GM18867 (cell line): ENCODE data around the gene ASB6.
A peak's percentile ranks its signal among the peaks of the same experiment; 100 is the strongest.
"Not testable (repeated sequence)": the region's sequence is repeated elsewhere in the genome, so short reads cannot be mapped to it uniquely, and the experiment has no call there.

Experiments used
- ATAC-seq: cut with Tn5 transposase; IDR thresholded peaks from one replicate; pipeline ENCODE4 v1.9.1; 2021; ENCODE audit warnings: mild to moderate bottlenecking, moderate library complexity; ENCODE audit not compliant: unreplicated experiment

Gene ASB6

GRCh38 chr9:129644902-129645301 is 3.0 kb upstream of the ASB6 start:
- ATAC-seq, result no peak

GRCh38 chr9:129644365-129644764 is 2.4 kb upstream of the ASB6 start:
- no peak for ATAC-seq

DNA sequence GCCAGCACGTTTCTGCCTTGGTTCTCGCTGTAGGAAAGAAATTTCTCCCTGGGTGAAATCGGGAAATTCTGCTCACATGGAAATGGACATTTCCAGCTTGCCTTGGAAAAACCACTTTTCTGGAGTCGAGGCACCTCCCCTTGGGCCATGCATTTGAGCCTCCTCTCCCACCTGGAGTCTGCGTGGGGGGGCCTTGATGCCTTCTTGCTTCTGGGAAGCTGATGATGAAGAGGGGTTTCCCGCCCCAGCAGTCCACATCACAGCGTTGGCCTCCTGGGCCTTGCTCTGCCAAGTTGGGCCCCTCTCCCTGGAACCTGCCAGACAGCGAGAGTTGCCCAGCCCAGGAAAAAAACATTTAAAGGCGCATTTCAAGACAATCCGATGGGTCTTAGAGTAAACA is 1.8 kb upstream of the ASB6 start:
- no peak for ATAC-seq

GRCh38 chr9:129640871-129641749 is 841 bp downstream of the ASB6 start:
- ATAC-seq, result peak; percentile 13

DNA sequence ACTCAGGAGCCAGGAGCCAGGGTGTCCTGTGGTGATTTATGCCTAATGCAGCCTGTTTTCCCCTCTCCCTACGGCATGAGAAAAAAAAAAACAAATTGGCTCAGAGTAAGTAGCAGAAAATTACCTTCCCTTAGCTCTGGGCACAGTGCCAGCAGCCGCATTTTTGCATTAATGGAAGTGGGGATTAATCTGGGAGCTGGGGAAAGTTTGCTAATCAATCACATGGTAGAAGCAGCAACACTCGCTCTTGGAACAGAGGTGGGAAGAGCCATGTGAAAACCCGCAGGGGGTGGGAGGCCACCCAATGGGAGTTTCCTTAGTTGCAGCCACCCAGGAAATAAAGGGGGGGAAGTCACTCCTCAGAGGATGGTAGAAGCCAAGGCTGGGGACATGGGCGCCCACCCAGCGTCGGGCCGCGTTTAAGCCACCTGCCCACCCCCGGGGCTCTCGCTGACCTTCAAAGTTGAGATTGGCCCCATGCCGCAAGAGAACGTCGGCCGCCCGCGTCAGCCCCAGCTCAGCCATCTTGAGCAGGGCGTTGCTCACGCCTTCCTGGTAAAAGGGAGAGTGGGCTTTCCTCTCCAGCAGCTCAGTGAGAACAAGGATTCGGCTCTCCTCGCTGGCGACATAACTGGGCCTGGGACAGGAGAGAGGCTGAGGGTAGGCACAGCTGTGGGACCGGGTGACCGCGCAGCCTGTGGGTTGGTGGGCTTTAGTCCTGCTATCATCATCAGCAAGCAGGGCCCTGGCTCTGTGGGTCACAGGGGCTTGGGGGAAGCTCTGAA is 1.7 kb downstream of the ASB6 start:
- no peak for ATAC-seq

- no peak for ATAC-seq
These were observed 2.2 kb downstream of the ASB6 start for GRCh38 chr9:129639756-129640085.

GRCh38 chr9:129639034-129639630 is 2.8 kb downstream of the ASB6 start:
- no peak for ATAC-seq

DNA sequence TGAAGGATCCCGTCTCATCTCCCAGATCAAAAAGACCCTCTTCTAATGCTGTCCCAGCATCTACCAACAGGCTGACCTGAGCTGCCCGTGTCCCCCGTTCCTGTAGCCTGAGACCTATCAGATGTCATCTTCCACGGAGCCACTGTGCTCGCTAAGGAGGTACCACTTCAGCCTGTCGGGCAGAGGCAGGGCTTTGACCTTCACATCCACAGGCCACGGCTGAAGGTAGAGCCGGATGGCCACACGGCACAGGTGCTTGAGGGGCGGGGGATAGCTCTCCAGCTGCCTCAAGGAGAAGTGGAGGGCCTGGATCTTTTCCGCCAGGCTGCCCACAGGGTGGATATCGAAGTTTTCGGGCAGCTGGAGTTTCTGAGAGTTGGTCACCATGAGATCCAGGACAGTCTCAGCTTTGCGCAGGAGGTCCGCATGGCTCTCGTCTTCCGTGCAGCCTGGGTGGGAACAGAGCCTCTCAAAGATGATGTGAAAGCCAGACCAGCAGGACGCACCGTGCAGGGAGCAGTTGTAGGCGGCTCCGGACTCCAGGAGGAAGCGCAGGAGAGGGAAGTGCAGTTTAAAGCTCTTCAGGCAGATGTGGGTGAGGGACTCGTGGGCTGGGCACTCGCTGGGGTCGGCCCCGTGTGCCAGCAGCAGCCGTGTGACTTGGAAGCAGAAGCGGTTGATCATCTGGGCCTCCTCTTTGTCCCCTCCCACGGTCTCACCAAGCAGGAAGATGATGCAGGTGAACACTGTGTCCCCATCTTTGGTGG is 4.1 kb downstream of the ASB6 start:
- no peak for ATAC-seq

- no peak for ATAC-seq
These were observed 4.8 kb downstream of the ASB6 start for GRCh38 chr9:129637102-129637501.

DNA sequence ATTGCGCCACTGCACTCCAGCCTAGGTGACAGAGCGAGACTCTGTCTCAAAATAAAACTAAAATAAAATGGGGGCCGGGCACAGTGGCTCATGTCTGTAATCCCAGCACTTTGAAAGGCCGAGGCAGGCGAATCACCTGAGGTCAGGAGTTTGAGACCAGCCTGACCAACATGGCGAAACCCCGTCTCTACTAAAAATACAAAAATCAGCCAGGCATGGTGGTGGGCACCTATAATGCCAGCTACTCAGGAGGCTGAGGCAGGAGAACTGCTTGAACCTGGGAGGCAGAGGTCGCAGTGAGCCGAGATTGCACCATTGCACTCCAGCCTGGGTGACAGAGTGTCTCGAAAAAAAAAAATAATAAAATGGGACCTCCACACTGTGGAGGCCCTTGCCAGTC is 5.6 kb downstream of the ASB6 start:
- ATAC-seq, result not testable (repeated sequence)

DNA sequence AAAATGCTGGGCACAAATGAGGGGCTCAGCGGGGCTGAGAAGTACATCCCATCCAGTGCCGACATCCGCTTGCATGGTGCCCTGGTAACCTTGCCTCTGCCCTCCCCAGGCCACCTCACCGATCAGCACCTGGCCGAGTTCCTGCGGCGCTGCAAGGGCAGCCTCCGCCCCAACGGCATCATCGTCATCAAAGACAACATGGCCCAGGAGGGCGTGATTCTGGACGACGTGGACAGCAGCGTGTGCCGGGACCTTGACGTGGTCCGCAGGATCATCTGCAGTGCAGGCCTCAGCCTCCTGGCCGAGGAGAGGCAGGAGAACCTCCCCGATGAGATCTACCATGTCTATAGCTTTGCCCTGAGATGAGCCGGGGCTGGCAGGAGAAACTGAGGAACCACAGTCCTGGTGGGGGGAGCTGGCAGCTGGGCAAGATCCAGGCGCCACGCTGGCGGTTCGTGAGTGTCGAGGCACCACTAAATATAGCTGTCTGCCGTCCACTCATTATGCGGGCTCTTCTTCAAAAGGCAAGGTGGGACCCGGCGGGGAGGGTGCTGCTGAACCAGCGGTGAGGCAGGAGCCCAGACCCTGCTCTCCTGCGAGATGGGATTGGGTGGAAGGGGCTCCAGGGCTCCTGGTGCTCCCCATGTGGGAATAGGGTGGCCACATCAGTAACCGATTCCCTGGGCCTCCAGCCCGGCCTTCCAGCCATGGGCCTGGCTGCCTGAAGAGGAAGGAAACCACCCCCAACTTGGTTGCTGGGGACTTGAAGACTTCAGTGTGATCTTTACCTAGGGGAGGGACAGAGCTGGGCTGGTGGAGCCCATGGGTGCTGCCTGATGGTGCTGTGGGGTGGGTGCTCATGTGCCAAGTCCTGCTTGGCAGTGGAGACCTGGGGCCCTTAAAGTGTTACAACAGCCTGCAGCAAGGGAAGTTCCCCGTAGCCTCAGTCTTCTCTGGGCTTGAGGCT is 6.6 kb downstream of the ASB6 start:
- ATAC-seq, result no peak

DNA sequence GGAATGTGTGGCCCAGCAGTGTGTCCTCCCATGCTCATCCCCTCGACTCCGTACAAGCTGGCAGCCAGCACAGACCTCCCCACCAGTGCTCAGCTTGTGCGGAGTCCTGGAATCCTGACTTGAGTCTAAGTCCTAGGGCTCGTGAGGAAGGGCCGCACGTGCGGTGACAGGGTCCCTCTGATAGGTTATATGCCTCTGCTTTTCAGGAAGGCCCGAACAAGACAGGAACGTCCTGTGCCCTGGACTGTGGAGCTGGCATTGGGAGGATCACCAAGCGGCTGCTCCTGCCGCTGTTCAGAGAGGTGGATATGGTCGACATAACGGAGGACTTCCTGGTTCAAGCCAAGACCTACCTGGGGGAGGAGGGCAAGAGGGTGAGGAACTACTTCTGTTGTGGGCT is 8.1 kb downstream of the ASB6 start:
- ATAC-seq, result no peak

GRCh38 chr9:129633207-129633606 is 8.7 kb downstream of the ASB6 start:
- ATAC-seq, result no peak

DNA sequence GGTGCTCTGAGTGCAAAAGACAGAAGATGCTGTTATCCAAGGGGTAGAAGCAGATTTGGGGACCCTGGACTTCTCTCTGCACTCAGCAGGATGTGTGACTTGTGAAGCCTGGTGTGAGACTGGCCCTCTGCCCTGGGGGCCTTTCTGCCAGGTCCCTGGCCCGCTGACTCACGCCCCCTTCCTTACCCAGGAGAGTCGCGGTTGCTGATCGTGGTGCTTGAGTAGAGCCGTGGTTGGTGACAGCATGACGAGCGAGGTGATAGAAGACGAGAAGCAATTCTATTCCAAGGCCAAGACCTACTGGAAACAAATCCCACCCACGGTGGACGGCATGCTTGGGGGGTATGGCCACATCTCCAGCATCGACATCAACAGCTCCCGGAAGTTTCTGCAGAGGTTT is 9.5 kb downstream of the ASB6 start:
- ATAC-seq, result no peak

GRCh38 chr9:129631674-129632129 is 10.2 kb downstream of the ASB6 start:
- ATAC-seq, result no peak

GRCh38 chr9:129630967-129631673 is 10.8 kb downstream of the ASB6 start:
- ATAC-seq, result no peak

GRCh38 chr9:129629251-129629820 is 12.6 kb downstream of the ASB6 start:
- ATAC-seq, result no peak

DNA sequence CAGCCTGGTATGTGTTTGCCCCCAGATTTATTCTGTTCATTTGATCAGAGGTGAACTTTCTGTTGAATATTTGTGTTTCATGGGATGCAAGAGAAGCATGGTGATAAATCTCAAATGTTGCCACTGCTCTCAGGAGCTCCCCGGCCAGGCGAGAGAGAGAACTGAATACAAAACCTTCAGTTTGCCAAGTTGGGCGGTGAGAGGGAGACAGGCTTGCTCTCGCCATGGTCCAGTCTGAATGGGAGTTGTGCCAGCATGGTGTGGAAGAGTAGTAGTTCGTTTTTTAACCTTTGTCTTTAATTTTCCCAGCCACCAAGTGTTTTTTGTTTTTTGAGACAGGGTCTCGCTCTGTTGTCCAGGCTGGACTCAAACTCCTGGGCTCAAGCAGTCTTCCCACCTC is 13.2 kb downstream of the ASB6 start:
- ATAC-seq, result no peak
